ENCODE results near the gene CREB3L1.

- TF ChIP-seq CTCF (IDR thresholded peaks at IDR 0.05) (peak; percentile 56), ZFX (IDR thresholded peaks at IDR 0.05; ENCODE audit: borderline replicate concordance) (no peak)
Measured at GRCh38 chr11:46367916-46368267, 90.4 kb downstream of the CREB3L1 start.

All from 22Rv1 (cell line).